Left renal pelvis (tissue), 4 donors: ENCODE measurements around the gene GPC6. TPM values are rescaled to one million over a fixed set of nuclear protein-coding genes. Genes with fewer than 3 reads are reported as not detected.

ENCODE experiments used
- DNase-seq, 4 donors: peaks; one replicate each; pipeline ENCODE4 v3.0.0-alpha.2; 2013; ENCODE audit warnings: low read depth in 4 of 4, low spot score in 3 of 4
- polyA plus RNA-seq, 4 donors: library from polyadenylated mRNA; unstranded; fragments of 120-200 nt; gene quantifications; one replicate each; pipeline ENCODE4 v1.2.1, GENCODE V29; 2013; ENCODE audit not compliant: insufficient read length in 4 of 4

Gene GPC6
- polyA plus RNA-seq, 4 donors = 49.8 to 74.4 (median 65.2) TPM

DNA sequence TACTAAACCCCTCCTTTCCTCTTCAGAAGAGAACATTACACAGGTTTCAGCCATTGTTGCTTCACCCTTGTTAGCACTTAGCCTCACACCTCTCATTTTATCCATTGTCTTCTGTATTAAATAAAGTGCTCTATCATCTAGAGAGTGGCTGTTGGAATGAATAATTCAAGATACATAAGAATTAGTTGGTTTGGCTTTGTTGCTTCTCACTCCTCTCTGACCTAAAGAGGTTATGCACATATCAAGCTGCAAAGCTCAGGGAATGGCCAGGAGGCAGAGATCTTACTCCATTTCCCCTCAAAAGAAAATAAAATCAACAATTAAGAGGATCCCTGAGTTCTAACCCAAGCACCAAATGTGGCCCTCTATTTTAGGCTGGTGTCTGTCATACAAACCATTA lies 1173.2 kb downstream of the GPC6 start:
- DNase-seq = no peak

GRCh38 chr13:94400874-94401273 lies 1174.3 kb downstream of the GPC6 start:
- no peak for DNase-seq

- no peak for DNase-seq
These were observed 1181.9 kb downstream of the GPC6 start for GRCh38 chr13:94408314-94409036.

GRCh38 chr13:94411747-94412146 lies 1185.1 kb downstream of the GPC6 start:
- DNase-seq = no peak

DNA sequence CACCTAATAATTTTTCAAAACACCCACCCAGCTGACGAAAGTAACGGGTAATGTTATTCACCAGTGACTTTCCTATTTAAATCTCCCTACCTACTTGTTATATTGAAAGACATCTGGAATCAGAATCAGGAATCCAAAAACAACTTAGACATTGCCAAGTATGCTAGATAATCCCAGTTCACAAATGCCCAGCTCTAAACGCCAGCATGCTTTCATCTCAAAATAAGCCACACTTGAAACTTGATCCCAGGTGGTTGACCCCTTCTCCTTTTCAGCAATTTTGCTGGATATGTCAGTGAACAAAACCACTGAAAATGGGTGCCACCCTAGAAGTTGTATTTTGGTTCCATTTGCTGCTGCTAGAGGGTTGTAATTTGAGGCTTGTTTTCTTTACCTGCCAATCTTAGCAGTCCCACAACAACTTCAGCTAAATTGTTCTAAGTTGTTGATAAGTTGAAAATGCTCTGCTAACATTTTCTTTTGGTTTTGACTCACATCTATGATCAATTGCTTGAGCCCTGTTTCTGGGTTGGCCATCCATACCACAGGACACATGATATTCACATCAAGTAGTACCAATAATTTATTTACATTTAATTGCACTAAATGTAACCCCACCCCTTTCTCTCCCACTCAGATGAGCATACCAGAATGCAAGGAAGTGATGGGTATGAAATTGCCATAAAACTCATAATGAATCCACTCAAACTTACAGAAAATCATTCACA lies 1186.4 kb downstream of the GPC6 start:
- DNase-seq = no peak

DNA sequence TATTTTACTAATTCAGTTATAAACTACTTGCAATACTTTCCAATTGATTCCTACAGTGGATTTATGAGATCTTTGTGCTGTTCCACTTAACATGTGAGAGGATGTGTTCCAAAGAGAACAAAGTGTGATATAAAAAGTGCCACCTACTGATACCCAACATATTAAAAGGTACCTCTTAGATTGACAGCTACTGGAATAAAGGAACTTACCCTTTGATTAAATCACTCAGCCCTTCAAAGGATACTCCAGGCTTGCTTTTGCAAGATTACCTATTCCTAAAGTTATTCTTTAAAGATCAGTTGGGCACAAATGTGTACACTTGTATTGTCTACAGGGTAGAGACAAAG lies 1187.0 kb downstream of the GPC6 start:
- no peak for DNase-seq

GRCh38 chr13:94414141-94414540 lies 1187.5 kb downstream of the GPC6 start:
- DNase-seq = no peak

- no peak for DNase-seq
These were observed 1188.1 kb downstream of the GPC6 start for GRCh38 chr13:94414708-94415107.

DNA sequence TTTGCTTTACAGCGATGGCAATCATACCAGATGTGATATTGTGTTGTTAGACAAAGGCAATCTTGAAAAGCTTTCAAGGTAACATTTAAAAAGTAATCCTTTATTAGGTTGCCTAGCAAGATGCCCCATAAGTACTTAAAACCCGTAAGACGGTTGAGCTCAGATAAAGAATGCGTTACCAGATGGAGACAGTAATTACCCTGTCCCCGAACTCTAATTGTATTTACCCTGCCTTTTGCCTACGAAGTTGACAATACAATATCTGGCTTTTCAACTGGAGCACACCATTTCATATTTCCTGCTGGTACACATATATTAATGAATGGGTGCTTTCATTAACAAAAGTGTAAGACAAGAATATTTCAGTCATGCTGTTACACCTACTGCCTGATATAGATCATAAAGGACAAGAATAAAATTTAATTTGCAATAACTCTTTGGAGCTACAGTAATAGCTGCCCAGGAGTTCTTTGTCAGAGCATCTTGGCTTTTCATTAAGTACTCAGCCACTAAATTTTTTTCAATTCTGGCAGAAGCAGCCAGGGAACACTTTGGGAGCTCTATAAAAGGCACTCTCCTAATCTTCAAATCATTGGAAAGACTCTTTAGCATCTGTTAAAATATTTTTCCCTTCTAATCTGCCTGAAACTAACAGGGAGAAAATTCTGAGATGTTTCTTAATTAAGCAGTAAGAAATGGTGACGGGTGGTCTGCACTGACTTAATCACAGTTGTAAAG lies 1189.1 kb downstream of the GPC6 start:
- DNase-seq = no peak

- DNase-seq = no peak
These were observed 1190.0 kb downstream of the GPC6 start for GRCh38 chr13:94416454-94417080.

DNA sequence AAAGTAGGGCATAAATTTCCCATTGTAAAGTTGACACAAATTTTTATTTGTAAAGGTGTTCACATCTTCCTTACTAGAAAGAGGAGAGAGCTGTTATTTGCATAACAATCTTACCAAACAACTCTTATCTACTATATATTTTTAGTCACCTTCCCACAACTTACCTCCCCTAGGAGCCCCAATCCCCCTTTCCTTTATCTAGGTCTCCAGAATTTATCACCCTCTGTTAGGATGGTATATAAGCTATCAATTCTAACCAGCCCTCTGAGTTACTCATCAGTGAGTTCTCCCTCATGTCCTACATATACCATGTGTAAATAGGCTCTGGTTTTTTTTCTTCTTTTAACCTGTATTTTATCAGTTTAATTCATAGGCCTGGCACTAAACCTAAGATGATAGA lies 1190.7 kb downstream of the GPC6 start:
- DNase-seq = no peak

- DNase-seq = no peak
These were observed 1192.8 kb downstream of the GPC6 start for GRCh38 chr13:94419304-94419924.

GRCh38 chr13:94419925-94420305 lies 1193.3 kb downstream of the GPC6 start:
- no peak for DNase-seq

GRCh38 chr13:94427313-94427953 lies 1200.8 kb downstream of the GPC6 start:
- DNase-seq = no peak

DNA sequence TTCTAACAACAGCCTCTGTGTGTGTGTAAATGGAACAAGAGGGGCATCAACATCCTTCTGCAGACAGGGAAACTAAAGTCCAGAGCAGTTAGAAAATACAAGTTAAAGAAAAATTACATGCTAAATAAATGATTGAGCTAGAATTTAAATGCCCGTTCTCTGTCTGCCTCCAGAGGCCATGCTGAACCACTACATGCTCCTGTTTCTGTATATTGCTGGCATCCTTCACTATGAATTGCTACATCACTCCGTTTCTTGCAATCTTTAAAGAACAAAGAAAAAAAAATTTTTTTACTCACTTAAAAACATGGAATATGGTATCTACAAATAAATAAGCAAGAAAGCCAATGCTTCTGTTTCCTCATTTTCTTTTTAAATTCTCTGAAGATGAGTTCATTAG lies 1205.0 kb downstream of the GPC6 start:
- no peak for DNase-seq

GRCh38 chr13:94431987-94432386 lies 1205.4 kb downstream of the GPC6 start:
- no peak for DNase-seq

- no peak for DNase-seq
These were observed 1206.7 kb downstream of the GPC6 start for GRCh38 chr13:94433055-94433961.

DNA sequence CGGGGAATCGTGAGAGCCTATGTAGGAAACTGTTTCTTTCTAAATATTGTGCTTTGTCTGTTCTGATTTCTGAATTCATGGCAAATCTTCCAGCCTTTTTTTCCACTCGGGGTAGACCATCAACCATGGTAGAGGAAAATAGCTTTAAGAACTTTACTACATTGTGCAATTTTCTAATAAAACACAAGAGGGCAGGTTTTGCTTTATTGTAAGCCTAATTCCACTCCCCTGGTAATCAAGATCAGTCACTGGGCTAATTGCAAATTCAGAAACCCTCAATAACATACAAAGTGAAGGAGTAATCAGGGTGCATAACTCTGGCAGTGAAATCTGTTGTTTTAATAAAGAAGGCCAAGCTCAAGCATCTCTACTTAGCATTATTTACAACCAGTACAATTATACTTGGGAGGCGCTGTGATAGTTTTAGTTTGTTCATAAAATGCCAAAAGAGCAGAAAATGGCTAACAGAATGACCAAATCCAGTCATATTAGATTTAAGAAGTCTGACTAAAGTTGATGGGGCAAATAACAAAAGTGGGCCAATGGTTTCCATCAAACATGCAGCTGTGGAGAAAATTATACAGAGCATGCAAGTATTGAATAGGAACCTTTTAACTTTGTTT lies 1209.1 kb downstream of the GPC6 start:
- DNase-seq = peak; percentile 14 to 30 (median 28)

DNA sequence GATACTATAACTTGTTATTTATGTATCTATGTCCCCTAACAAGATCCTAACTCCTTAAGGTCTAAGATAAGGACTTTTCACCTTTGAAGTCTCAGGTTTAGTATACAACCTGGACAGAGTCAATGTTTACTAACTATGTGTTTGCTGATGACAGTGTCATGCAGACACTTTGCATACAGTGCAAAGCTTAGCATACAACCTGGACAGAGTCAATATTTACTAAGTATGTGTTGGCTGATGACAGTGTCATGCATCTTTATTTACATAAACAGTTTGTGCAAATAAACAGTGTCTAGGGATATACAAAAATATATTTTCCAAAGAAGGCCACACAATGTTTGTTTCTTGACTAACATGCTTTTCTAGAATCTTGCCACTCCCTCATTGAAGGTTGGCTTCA lies 1218.2 kb downstream of the GPC6 start:
- no peak for DNase-seq
